OCI-LY7 (cell line): Measurements from ENCODE around the gene SKAP2. TPM values are rescaled to one million over a fixed set of nuclear protein-coding genes. Genes with fewer than 3 reads are reported as not detected.
A peak's percentile ranks its signal among the peaks of the same experiment; 100 is the strongest.

Experiments used
- BruUV-seq: library from RNA; stranded (reverse); fragments of 400-500 nt; replicated peaks from 2 replicates; lab custom pipeline; 2021; lab: Mats Ljungman, UMichigan
- CTCF ChIA-PET: fragments of 300-600 bp; sonication (Branson Sonifier 250); formaldehyde crosslinking; loops from one replicate; lab custom pipeline; 2022; ENCODE audit warnings: antibody characterized with exemption; ENCODE audit not compliant: unreplicated experiment; lab: Charles Lee
- POLR2A ChIA-PET: fragments of 300-600 bp; sonication (Branson Sonifier 250); formaldehyde crosslinking; loops from one replicate; lab custom pipeline; 2022; ENCODE audit warnings: antibody characterized with exemption; lab: Charles Lee
- DNase-seq: peaks from one replicate; pipeline ENCODE4 v3.0.0-alpha.2; 2015; ENCODE audit warnings: low spot score
- H2AFZ ChIP-seq: fragments of 200-600 bp; sonication (generic), shearing (Covaris generic); 2 replicates; pipeline ENCODE4 v1.6.1; 2014; ENCODE audit warnings: mild to moderate bottlenecking, antibody characterized with exemption, low read length, moderate library complexity
- H3K27ac ChIP-seq: fragments of 200-600 bp; sonication (generic); 2 replicates; pipeline ENCODE4 v1.5.1; 2014; ENCODE audit warnings: mixed run types, low read depth, mild to moderate bottlenecking, moderate library complexity, low read length, inconsistent platforms; ENCODE audit not compliant: poor library complexity, severe bottlenecking
- H3K36me3 ChIP-seq: fragments of 200-600 bp; sonication (generic); 2 replicates; pipeline ENCODE4 v1.6.1; 2014; ENCODE audit warnings: mild to moderate bottlenecking, antibody characterized with exemption, low read length, moderate library complexity, mixed read lengths; ENCODE audit not compliant: insufficient read depth
- H3K4me1 ChIP-seq: fragments of 200-600 bp; sonication (generic); 2 replicates; pipeline ENCODE4 v1.5.1; 2014; ENCODE audit warnings: mild to moderate bottlenecking, low read length; ENCODE audit not compliant: insufficient read depth, poor library complexity, severe bottlenecking
- H3K4me2 ChIP-seq: fragments of 200-600 bp; sonication (generic); 2 replicates; pipeline ENCODE4 v1.6.1; 2014; ENCODE audit warnings: mild to moderate bottlenecking, low read length
- H3K4me3 ChIP-seq: fragments of 200-600 bp; sonication (generic); 2 replicates; pipeline ENCODE4 v1.5.1; 2014; ENCODE audit warnings: mild to moderate bottlenecking, low read depth, low read length; ENCODE audit not compliant: poor library complexity, severe bottlenecking
- H3K79me2 ChIP-seq: fragments of 200-600 bp; sonication (generic); 2 replicates; pipeline ENCODE4 v1.6.1; 2016; ENCODE audit warnings: low read depth, mild to moderate bottlenecking, low read length, moderate library complexity, mixed read lengths; ENCODE audit not compliant: insufficient read depth
- H3K9me2 ChIP-seq: fragments of 200-600 bp; sonication (generic); 2 replicates; pipeline ENCODE4 v1.6.1; 2016; ENCODE audit warnings: mild to moderate bottlenecking, low read length, mixed read lengths; ENCODE audit not compliant: insufficient read depth
- H3K9me3 ChIP-seq: fragments of 200-600 bp; sonication (generic); 2 replicates; pipeline ENCODE4 v1.6.1; 2014; ENCODE audit warnings: mild to moderate bottlenecking, mixed run types, low read length, mixed read lengths
- H4K20me1 ChIP-seq: fragments of 200-600 bp; sonication (generic); 2 replicates; pipeline ENCODE4 v1.6.1; 2014; ENCODE audit warnings: mild to moderate bottlenecking, antibody characterized with exemption, low read length, moderate library complexity, mixed read lengths; ENCODE audit not compliant: insufficient read depth
- EZH2phosphoT487 ChIP-seq: fragments of 200-600 bp; sonication (generic); IDR thresholded peaks from 2 replicates; pipeline ENCODE4 v1.6.1; 2018; ENCODE audit warnings: low read depth, borderline replicate concordance, mild to moderate bottlenecking, mixed run types, antibody characterized with exemption, low read length, moderate library complexity, mixed read lengths
- intact Hi-C: fragments of 100-400 bp; cut with micrococcal nuclease; formaldehyde crosslinking; loops from one replicate; pipeline ENCODE4 v1.10.0; 2022; ENCODE audit not compliant: unreplicated experiment
- total RNA-seq, 2 experiments: library from RNA; depleted of rRNA in 1 of 2; stranded (reverse); fragments of >200 nt in 1 of 2; shearing (Covaris generic) in 1 of 2; gene quantifications; 2 replicates each; pipeline ENCODE4 v1.2.3, GENCODE V29; 2014 to 2022
- TF ChIP-seq, protein P1 (sequence below): fragments of 200-600 bp; sonication (generic); conservative IDR thresholded peaks from 2 replicates; pipeline ENCODE4 v1.5.1; 2014; ENCODE audit warnings: mild to moderate bottlenecking, antibody characterized with exemption, low read length, moderate library complexity, mixed read lengths

Gene SKAP2
- total RNA-seq, 2 experiments from 2014 or later = 15.5 to 54.8 TPM

DNA sequence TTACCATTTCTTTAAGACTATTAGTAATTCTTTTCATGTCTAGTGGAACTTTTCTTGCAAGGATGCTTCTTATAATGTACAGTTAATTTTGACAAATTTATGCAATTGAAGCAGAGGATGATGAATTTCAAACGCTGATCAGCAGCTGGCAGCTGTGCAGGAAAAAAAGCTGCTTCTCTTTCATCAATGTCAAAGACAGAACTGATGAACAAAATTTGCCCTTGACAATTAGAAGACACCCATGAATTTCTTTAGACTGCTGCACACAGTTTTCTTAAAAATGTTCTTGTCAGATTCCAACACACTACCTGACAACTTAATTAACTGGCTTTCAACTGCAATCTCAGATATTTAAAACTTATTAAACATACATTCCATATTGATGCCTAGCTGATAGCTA lies 138.3 kb downstream of the SKAP2 start:
- H3K9me3 ChIP-seq = no peaks in the 10 kb centered on the region
- no peaks in the 10 kb centered on the region for H3K36me3 ChIP-seq
- H3K9me2 ChIP-seq = no peaks in the 10 kb centered on the region
- no peak for DNase-seq
- ChIA-PET POLR2A (interaction anchor here (0.6 to 1.2 kb wide), 2 partner anchors 11 to 375 kb away, joined by 3 to 4 read pairs; no protein-coding TSS in a partner anchor), CTCF (no interaction called here)
- H4K20me1 ChIP-seq = no peaks in the 10 kb centered on the region
- no peak overlapping the region for H3K27ac ChIP-seq
- no peak overlapping the region for H3K4me3 ChIP-seq
- H3K4me2 ChIP-seq = no peak overlapping the region
- BruUV-seq = no TSS peak
- peaks cover 19% of the 10 kb centered on the region for H3K4me1 ChIP-seq
- no peak overlapping the region for H2AFZ ChIP-seq
- TF ChIP-seq, protein P1, sequence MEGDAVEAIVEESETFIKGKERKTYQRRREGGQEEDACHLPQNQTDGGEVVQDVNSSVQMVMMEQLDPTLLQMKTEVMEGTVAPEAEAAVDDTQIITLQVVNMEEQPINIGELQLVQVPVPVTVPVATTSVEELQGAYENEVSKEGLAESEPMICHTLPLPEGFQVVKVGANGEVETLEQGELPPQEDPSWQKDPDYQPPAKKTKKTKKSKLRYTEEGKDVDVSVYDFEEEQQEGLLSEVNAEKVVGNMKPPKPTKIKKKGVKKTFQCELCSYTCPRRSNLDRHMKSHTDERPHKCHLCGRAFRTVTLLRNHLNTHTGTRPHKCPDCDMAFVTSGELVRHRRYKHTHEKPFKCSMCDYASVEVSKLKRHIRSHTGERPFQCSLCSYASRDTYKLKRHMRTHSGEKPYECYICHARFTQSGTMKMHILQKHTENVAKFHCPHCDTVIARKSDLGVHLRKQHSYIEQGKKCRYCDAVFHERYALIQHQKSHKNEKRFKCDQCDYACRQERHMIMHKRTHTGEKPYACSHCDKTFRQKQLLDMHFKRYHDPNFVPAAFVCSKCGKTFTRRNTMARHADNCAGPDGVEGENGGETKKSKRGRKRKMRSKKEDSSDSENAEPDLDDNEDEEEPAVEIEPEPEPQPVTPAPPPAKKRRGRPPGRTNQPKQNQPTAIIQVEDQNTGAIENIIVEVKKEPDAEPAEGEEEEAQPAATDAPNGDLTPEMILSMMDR = no peak
- TF ChIP-seq EZH2phosphoT487 = no peak
- intact Hi-C loops = no loop called here
- H3K79me2 ChIP-seq = no peaks in the 10 kb centered on the region

DNA sequence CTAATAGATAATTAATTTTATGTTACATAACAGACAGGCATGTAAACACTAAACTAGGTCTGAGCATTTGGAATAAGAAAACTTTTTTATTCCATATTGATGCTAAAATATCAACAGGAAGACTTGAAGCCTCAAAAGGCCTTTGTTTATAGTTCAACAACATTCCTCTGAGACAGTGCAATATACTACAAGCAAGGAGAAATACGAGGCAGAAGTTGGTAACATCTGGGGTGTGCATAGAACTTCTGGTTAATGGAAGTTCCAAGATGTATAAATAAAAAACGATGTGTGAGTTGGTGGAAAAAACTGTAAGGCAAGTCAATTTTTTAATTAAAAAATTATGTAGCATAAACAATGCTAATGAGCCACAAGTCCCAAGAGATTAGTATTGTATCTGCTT lies 139.6 kb downstream of the SKAP2 start:
- no peak for TF ChIP-seq EZH2phosphoT487
- TF ChIP-seq, protein P1 = no peak
- no TSS peak for BruUV-seq
- CTCF ChIA-PET = no interaction called here

DNA sequence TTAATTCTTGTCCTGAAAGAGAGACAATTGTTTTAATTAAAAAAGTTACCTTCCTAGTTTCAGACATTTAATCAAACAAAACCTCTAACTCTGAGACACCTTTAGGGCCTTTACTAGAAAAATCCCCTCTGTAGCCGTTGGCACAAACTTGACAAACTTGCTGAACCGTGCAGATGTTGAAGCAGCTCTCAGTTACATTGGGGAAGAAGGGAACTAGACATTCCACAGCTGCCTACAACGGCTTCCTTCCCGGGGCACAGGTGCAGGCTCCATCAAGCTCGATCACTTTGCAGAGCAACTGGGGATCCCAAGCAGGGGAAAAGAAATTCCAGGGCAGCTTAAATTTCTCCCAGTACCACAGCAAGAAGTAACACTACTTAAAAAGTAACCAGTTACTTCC lies 141.3 kb downstream of the SKAP2 start:
- peak overlapping the region; percentile 38 for H3K27ac ChIP-seq
- POLR2A ChIA-PET = interaction anchor here (0.7 to 1.3 kb wide), 4 partner anchors 17 to 306 kb away, joined by 3 to 4 read pairs (median 3); no protein-coding TSS in a partner anchor
- intact Hi-C loops = no loop called here
- H3K9me3 ChIP-seq = no peaks in the 10 kb centered on the region
- no peaks in the 10 kb centered on the region for H3K9me2 ChIP-seq
- H3K4me3 ChIP-seq = no peak overlapping the region
- peak; percentile 30 for DNase-seq
- no peaks in the 10 kb centered on the region for H3K36me3 ChIP-seq
- peak overlapping the region; percentile 39 for H3K4me2 ChIP-seq
- H3K79me2 ChIP-seq = no peaks in the 10 kb centered on the region
- peak overlapping the region; percentile 40; the same call in 1 of the 2 replicates for H2AFZ ChIP-seq
- no peaks in the 10 kb centered on the region for H4K20me1 ChIP-seq
- no peak for TF ChIP-seq EZH2phosphoT487
- TF ChIP-seq, protein P1 = no peak
- peaks cover 10% of the 10 kb centered on the region for H3K4me1 ChIP-seq
- BruUV-seq = no TSS peak
- CTCF ChIA-PET = no interaction called here

More for the DNA sequence above, 139.6 kb downstream of the SKAP2 start:
- H3K36me3 ChIP-seq = no peaks in the 10 kb centered on the region
- H3K9me2 ChIP-seq = no peaks in the 10 kb centered on the region
- H3K4me1 ChIP-seq = peaks cover 19% of the 10 kb centered on the region
- DNase-seq = no peak
- H3K9me3 ChIP-seq = no peaks in the 10 kb centered on the region
- POLR2A ChIA-PET = interaction anchor here (0.7 to 1.2 kb wide), 3 partner anchors 13 to 30 kb away, joined by 3 to 5 read pairs (median 3); no protein-coding TSS in a partner anchor
- H3K27ac ChIP-seq = no peak overlapping the region
- H2AFZ ChIP-seq = no peak overlapping the region
- no peaks in the 10 kb centered on the region for H3K79me2 ChIP-seq
- H3K4me3 ChIP-seq = no peak overlapping the region
- no peaks in the 10 kb centered on the region for H4K20me1 ChIP-seq
- intact Hi-C loops = no loop called here
- no peak overlapping the region for H3K4me2 ChIP-seq
